ENCODE results near the gene ACAP3. TPM values are rescaled to one million over a fixed set of nuclear protein-coding genes. Genes with fewer than 3 reads are reported as not detected.
A peak's percentile ranks its signal among the peaks of the same experiment; 100 is the strongest.

ACAP3 gene
- total RNA-seq, 2 donors from 2014 or later, result 43.2 to 58.6 TPM

GRCh38 chr1:1346501-1346890 lies 38.8 kb upstream of the ACAP3 start:
- Histone ChIP-seq H3K4me3 (no peak overlapping the region), H3K27me3 (replicated peaks; ENCODE audit: insufficient read depth) (no peaks in the 10 kb centered on the region), H3K9me3 (no peaks in the 10 kb centered on the region), H3K4me1 (replicated peaks) (peaks cover 14% of the 10 kb centered on the region), H3K27ac (no peak overlapping the region), H3K36me3 (peaks cover 0 to 4% of the 10 kb centered on the region in 2 donors)
- intact Hi-C loops (cut with DNase I), result loop anchor here (5.0 kb wide), 1 partner anchor 39 kb away; the partner anchor contains the start of genes ACAP3 and PUSL1
- no peak for DNase-seq (ENCODE audit: low spot score)
- 85% methylated on average over 9 of the region's 10 CpGs for WGBS
- TF ChIP-seq CTCF (IDR thresholded peaks at IDR 0.05) (no peak), POLR2AphosphoS5 (IDR thresholded peaks at IDR 0.05) (no peak), POLR2A (IDR thresholded peaks at IDR 0.05) (no peak)

GRCh38 chr1:1345860-1346500 lies 38.2 kb upstream of the ACAP3 start:
- no peak overlapping the region for H3K4me3 ChIP-seq
- no peaks in the 10 kb centered on the region for H3K9me3 ChIP-seq
- intact Hi-C loops (cut with DNase I), result loop anchor here (5.0 kb wide), 1 partner anchor 39 kb away; the partner anchor contains the start of genes ACAP3 and PUSL1
- TF ChIP-seq CTCF (IDR thresholded peaks at IDR 0.05) (no peak), POLR2AphosphoS5 (IDR thresholded peaks at IDR 0.05) (no peak), POLR2A (IDR thresholded peaks at IDR 0.05) (no peak)
- H3K36me3 ChIP-seq, result peaks cover 0 to 6% of the 10 kb centered on the region in 2 donors
- no peak for DNase-seq (ENCODE audit: low spot score)
- H3K27me3 ChIP-seq (replicated peaks; ENCODE audit: insufficient read depth), result no peaks in the 10 kb centered on the region
- H3K4me1 ChIP-seq (replicated peaks), result peaks cover 14% of the 10 kb centered on the region
- 55% methylated on average over 10 of the region's 12 CpGs for WGBS
- H3K27ac ChIP-seq, result no peak overlapping the region

- peaks cover 14% of the 10 kb centered on the region for H3K4me1 ChIP-seq (replicated peaks)
- no peaks in the 10 kb centered on the region for H3K9me3 ChIP-seq
- TF ChIP-seq POLR2AphosphoS5 (IDR thresholded peaks at IDR 0.05) (no peak), POLR2A (IDR thresholded peaks at IDR 0.05) (no peak), CTCF (IDR thresholded peaks at IDR 0.05) (no peak)
- intact Hi-C loops (cut with DNase I), result loop anchor here (5.0 kb wide), 1 partner anchor 38 kb away; the partner anchor contains the start of genes ACAP3 and PUSL1
- H3K27me3 ChIP-seq (replicated peaks; ENCODE audit: insufficient read depth), result no peaks in the 10 kb centered on the region
- H3K4me3 ChIP-seq, result no peak overlapping the region
- H3K36me3 ChIP-seq, result peaks cover 0 to 6% of the 10 kb centered on the region in 2 donors
- no peak for DNase-seq (ENCODE audit: low spot score)
- WGBS, result 78% methylated on average over 11 of the region's 16 CpGs
- H3K27ac ChIP-seq, result no peak overlapping the region
Observed at GRCh38 chr1:1345384-1345783, 37.7 kb upstream of the ACAP3 start.

- Histone ChIP-seq H3K27me3 (replicated peaks; ENCODE audit: insufficient read depth) (no peaks in the 10 kb centered on the region), H3K4me3 (no peak overlapping the region), H3K4me1 (replicated peaks) (peaks cover 14% of the 10 kb centered on the region), H3K9me3 (no peaks in the 10 kb centered on the region), H3K36me3 (peaks cover 0 to 6% of the 10 kb centered on the region in 2 donors), H3K27ac (no peak overlapping the region)
- DNase-seq (ENCODE audit: low spot score), result no peak
- TF ChIP-seq POLR2A (IDR thresholded peaks at IDR 0.05) (no peak), CTCF (IDR thresholded peaks at IDR 0.05) (peak in 2 of 4 experiments; percentile 27 to 30)
- 68% methylated on average over 14 of the region's 15 CpGs for WGBS
- intact Hi-C loops (cut with DNase I), result loop anchor here (5.0 kb wide), 1 partner anchor 38 kb away; the partner anchor contains the start of genes ACAP3 and PUSL1
Observed at GRCh38 chr1:1344655-1345361, 37.1 kb upstream of the ACAP3 start.

Data from prostate gland (tissue), 2 donors.